Mesendoderm (in vitro differentiated cells): ENCODE measurements around the gene CCDC197.

ENCODE experiments used
- DNase-seq: peaks from one replicate; pipeline ENCODE4 v3.0.0; 2013
- H2AK5ac ChIP-seq: 2 replicates; pipeline ENCODE4 v1.6.1; 2013; ENCODE audit warnings: low read length, inconsistent platforms
- H2BK120ac ChIP-seq: 2 replicates; pipeline ENCODE4 v1.6.1; 2013; ENCODE audit warnings: low read depth, mild to moderate bottlenecking, low read length, moderate library complexity, mixed read lengths
- H2BK15ac ChIP-seq: replicated peaks from 2 replicates; pipeline ENCODE4 v1.6.1; 2013; ENCODE audit warnings: low read depth, mild to moderate bottlenecking, moderate library complexity
- H2BK5ac ChIP-seq: 2 replicates; pipeline ENCODE4 v1.6.1; 2013; ENCODE audit warnings: low read length, inconsistent platforms
- H3K18ac ChIP-seq: 2 replicates; pipeline ENCODE4 v1.6.1; 2013; ENCODE audit warnings: mild to moderate bottlenecking, low read length, mixed read lengths
- H3K23ac ChIP-seq: one replicate; pipeline ENCODE4 v1.6.1; 2013; ENCODE audit warnings: low read length
- H3K27ac ChIP-seq: 2 replicates; pipeline ENCODE4 v1.5.1; 2013; ENCODE audit warnings: low read depth, mild to moderate bottlenecking, inconsistent platforms, low read length, moderate library complexity
- H3K27me3 ChIP-seq: 2 replicates; pipeline ENCODE4 v1.6.1; 2013; ENCODE audit warnings: low read length, control low read depth, mild to moderate bottlenecking, inconsistent platforms; ENCODE audit not compliant: insufficient read depth, poor library complexity
- H3K36me3 ChIP-seq: 2 replicates; pipeline ENCODE4 v1.6.1; 2013; ENCODE audit warnings: low read length, inconsistent platforms; ENCODE audit not compliant: control insufficient read depth, insufficient read depth
- H3K4ac ChIP-seq: one replicate; pipeline ENCODE4 v1.6.1; 2013; ENCODE audit warnings: low read depth, mild to moderate bottlenecking, low read length, moderate library complexity
- H3K4me1 ChIP-seq: 2 replicates; pipeline ENCODE4 v1.6.1; 2013; ENCODE audit warnings: low read depth, low read length, inconsistent platforms; ENCODE audit not compliant: control insufficient read depth
- H3K4me2 ChIP-seq: 2 replicates; pipeline ENCODE4 v1.6.1; 2013; ENCODE audit warnings: low read length
- H3K4me3 ChIP-seq: 2 replicates; pipeline ENCODE4 v1.5.1; 2013; ENCODE audit warnings: mild to moderate bottlenecking, low read length
- H3K56ac ChIP-seq: one replicate; pipeline ENCODE4 v1.6.1; 2013; ENCODE audit warnings: low read length
- H3K79me1 ChIP-seq: 2 replicates; pipeline ENCODE4 v1.6.1; 2013; ENCODE audit warnings: low read length, inconsistent platforms
- H3K79me2 ChIP-seq: 2 replicates; pipeline ENCODE4 v1.6.1; 2013; ENCODE audit warnings: mild to moderate bottlenecking, low read length; ENCODE audit not compliant: control insufficient read depth, insufficient read depth
- H3K9ac ChIP-seq: 2 replicates; pipeline ENCODE4 v1.6.1; 2013; ENCODE audit warnings: low read length, inconsistent platforms
- H4K5ac ChIP-seq: one replicate; pipeline ENCODE4 v1.6.1; 2013; ENCODE audit warnings: low read length
- H4K8ac ChIP-seq: one replicate; pipeline ENCODE4 v1.6.1; 2013; ENCODE audit warnings: low read depth, mild to moderate bottlenecking, control low read depth, low read length, moderate library complexity
- WGBS: extraction: QIAGEN DNeasy Blood & Tissue Kit; methylation state at CpG from one replicate; pipeline ENCODE4 v1.1.7; 2013; ENCODE audit warnings: low lambda C conversion rate, missing lambda C conversion rate; ENCODE audit not compliant: insufficient coverage; ENCODE audit errors: extremely low coverage; 5-methylcytosine and 5-hydroxymethylcytosine counted together

The CCDC197 gene

GRCh38 chr14:93969082-93969828 is 27.8 kb upstream of the CCDC197 start:
- no peak for DNase-seq
- Histone ChIP-seq H3K79me1 (no peaks in the 10 kb centered on the region), H3K36me3 (no peaks in the 10 kb centered on the region), H3K27ac (no peak overlapping the region), H3K4me3 (no peak overlapping the region), H2BK15ac (no peak overlapping the region), H3K18ac (no peak overlapping the region), H3K4me2 (no peak overlapping the region), H4K5ac (no peak overlapping the region), H2BK120ac (no peak overlapping the region), H3K9ac (no peak overlapping the region), H3K4me1 (no peaks in the 10 kb centered on the region), H3K79me2 (no peaks in the 10 kb centered on the region), H4K8ac (no peak overlapping the region), H3K56ac (no peak overlapping the region), H2AK5ac (no peak overlapping the region), H2BK5ac (no peak overlapping the region), H3K27me3 (no peaks in the 10 kb centered on the region), H3K23ac (no peak overlapping the region), H3K4ac (no peak overlapping the region)
- WGBS = no CpG with 5 or more reads among the region's 12 CpGs

GRCh38 chr14:93970585-93970964 is 26.5 kb upstream of the CCDC197 start:
- Histone ChIP-seq H3K4me2 (no peak overlapping the region), H3K56ac (no peak overlapping the region), H3K36me3 (no peaks in the 10 kb centered on the region), H3K27ac (no peak overlapping the region), H3K4me1 (no peaks in the 10 kb centered on the region), H3K79me2 (no peaks in the 10 kb centered on the region), H2BK120ac (no peak overlapping the region), H3K4me3 (no peak overlapping the region), H2AK5ac (no peak overlapping the region), H3K18ac (no peak overlapping the region), H3K27me3 (no peaks in the 10 kb centered on the region), H3K79me1 (no peaks in the 10 kb centered on the region), H4K8ac (no peak overlapping the region), H4K5ac (no peak overlapping the region), H3K4ac (no peak overlapping the region), H3K23ac (no peak overlapping the region), H2BK5ac (no peak overlapping the region), H2BK15ac (no peak overlapping the region), H3K9ac (no peak overlapping the region)
- WGBS = no CpG with 5 or more reads among the region's 9 CpGs
- DNase-seq = no peak

- no peak overlapping the region for H3K27ac ChIP-seq
- H4K5ac ChIP-seq = no peak overlapping the region
- H3K56ac ChIP-seq = no peak overlapping the region
- no peak overlapping the region for H3K4ac ChIP-seq
- no peak overlapping the region for H2BK15ac ChIP-seq
- no peaks in the 10 kb centered on the region for H3K4me1 ChIP-seq
- WGBS = no CpG with 5 or more reads among the region's 15 CpGs
- H2BK5ac ChIP-seq = no peak overlapping the region
- no peak overlapping the region for H4K8ac ChIP-seq
- H3K18ac ChIP-seq = no peak overlapping the region
- no peak overlapping the region for H3K4me3 ChIP-seq
- H2AK5ac ChIP-seq = no peak overlapping the region
- no peaks in the 10 kb centered on the region for H3K79me1 ChIP-seq
- DNase-seq = no peak
- no peak overlapping the region for H2BK120ac ChIP-seq
- no peaks in the 10 kb centered on the region for H3K27me3 ChIP-seq
- no peak overlapping the region for H3K4me2 ChIP-seq
- no peaks in the 10 kb centered on the region for H3K36me3 ChIP-seq
- no peak overlapping the region for H3K23ac ChIP-seq
- no peaks in the 10 kb centered on the region for H3K79me2 ChIP-seq
- H3K9ac ChIP-seq = no peak overlapping the region
Observed at GRCh38 chr14:93970965-93971634, 26.0 kb upstream of the CCDC197 start.

GRCh38 chr14:93971635-93972027 is 25.5 kb upstream of the CCDC197 start:
- no peak for DNase-seq
- WGBS = no CpG with 5 or more reads among the region's 3 CpGs
- Histone ChIP-seq H2BK15ac (no peak overlapping the region), H3K79me2 (no peaks in the 10 kb centered on the region), H2BK5ac (no peak overlapping the region), H3K27me3 (no peaks in the 10 kb centered on the region), H3K4me2 (no peak overlapping the region), H3K56ac (no peak overlapping the region), H3K4me3 (no peak overlapping the region), H3K23ac (no peak overlapping the region), H4K8ac (no peak overlapping the region), H3K27ac (no peak overlapping the region), H4K5ac (no peak overlapping the region), H2AK5ac (no peak overlapping the region), H3K36me3 (no peaks in the 10 kb centered on the region), H3K4me1 (no peaks in the 10 kb centered on the region), H3K4ac (no peak overlapping the region), H3K79me1 (no peaks in the 10 kb centered on the region), H2BK120ac (no peak overlapping the region), H3K18ac (no peak overlapping the region), H3K9ac (no peak overlapping the region)

- Histone ChIP-seq H3K18ac (no peak overlapping the region), H4K8ac (no peak overlapping the region), H3K79me2 (no peaks in the 10 kb centered on the region), H3K79me1 (no peaks in the 10 kb centered on the region), H3K4me1 (no peaks in the 10 kb centered on the region), H3K27ac (no peak overlapping the region), H3K9ac (no peak overlapping the region), H3K27me3 (no peaks in the 10 kb centered on the region), H3K36me3 (no peaks in the 10 kb centered on the region), H3K4ac (no peak overlapping the region), H2BK120ac (no peak overlapping the region), H2BK15ac (no peak overlapping the region), H2AK5ac (no peak overlapping the region), H3K56ac (no peak overlapping the region), H3K23ac (no peak overlapping the region), H2BK5ac (no peak overlapping the region), H3K4me3 (no peak overlapping the region), H3K4me2 (no peak overlapping the region), H4K5ac (no peak overlapping the region)
- no CpG with 5 or more reads among the region's 6 CpGs for WGBS
- DNase-seq = no peak
Observed at GRCh38 chr14:93972618-93973205, 24.4 kb upstream of the CCDC197 start.
